Keratinocyte (primary cell): ENCODE results near the gene OR1F1. TPM values are rescaled to one million over a fixed set of nuclear protein-coding genes. Genes with fewer than 3 reads are reported as not detected.
"Not testable (repeated sequence)": the region's sequence is repeated elsewhere in the genome, so short reads cannot be mapped to it uniquely, and the experiment has no call there.

ENCODE experiments used
- DNase-seq: peaks from one replicate; pipeline ENCODE4 v3.0.0-alpha.2; 2011; ENCODE audit warnings: low read depth, missing footprints, low spot score
- FAIRE-seq: peaks from 2 replicates; lab custom pipeline; 2011; peaks lifted over from hg19 to GRCh38; lab: Jason Lieb, UNC
- H2AFZ ChIP-seq: 2 replicates; pipeline ENCODE4 v1.6.0; 2012; ENCODE audit warnings: low read length, control low read depth, inconsistent platforms; ENCODE audit not compliant: control insufficient read depth
- H3K27ac ChIP-seq: 2 replicates; pipeline ENCODE4 v1.5.1; 2011; ENCODE audit warnings: low read length; ENCODE audit not compliant: control insufficient read depth, insufficient read depth
- H3K27me3 ChIP-seq: 3 replicates; pipeline ENCODE4 v1.6.0; 2011; ENCODE audit warnings: low read length; ENCODE audit not compliant: control insufficient read depth, insufficient read depth; ENCODE audit errors: extremely low read depth
- H3K36me3 ChIP-seq, 2 experiments: 2 replicates in 1 of 2; 3 replicates in 1 of 2; pipeline ENCODE4 v1.5.1; 2011; ENCODE audit warnings: low read length in 2 of 2, mild to moderate bottlenecking in 1 of 2; ENCODE audit not compliant: control insufficient read depth in 2 of 2, insufficient read depth in 2 of 2; ENCODE audit errors: extremely low read depth in 1 of 2
- H3K4me1 ChIP-seq: 3 replicates; pipeline ENCODE4 v1.5.1; 2011; ENCODE audit warnings: low read length; ENCODE audit not compliant: control insufficient read depth, insufficient read depth; ENCODE audit errors: extremely low read depth
- H3K4me2 ChIP-seq: 3 replicates; pipeline ENCODE4 v1.6.0; 2011; ENCODE audit warnings: low read depth, low read length; ENCODE audit not compliant: control insufficient read depth, insufficient read depth; ENCODE audit errors: extremely low read depth
- H3K4me3 ChIP-seq, 3 experiments: fragments of 200-600 bp in 1 of 3; sonication (generic) in 1 of 3; 2 replicates in 2 of 3; 3 replicates in 1 of 3; pipeline ENCODE4 v1.5.1; 2011 to 2016; ENCODE audit warnings: low read length in 3 of 3, mild to moderate bottlenecking in 3 of 3, control low read depth in 2 of 3, inconsistent platforms in 1 of 3, low read depth in 1 of 3, mixed read lengths in 1 of 3, mixed run types in 1 of 3, moderate library complexity in 1 of 3; ENCODE audit not compliant: control insufficient read depth in 2 of 3, insufficient read depth in 2 of 3; ENCODE audit errors: extremely low read depth in 1 of 3
- H3K79me2 ChIP-seq: 2 replicates; pipeline ENCODE4 v1.6.0; 2012; ENCODE audit warnings: low read length; ENCODE audit not compliant: control insufficient read depth, insufficient read depth
- H3K9ac ChIP-seq: 3 replicates; pipeline ENCODE4 v1.6.0; 2011; ENCODE audit warnings: low read length; ENCODE audit not compliant: control insufficient read depth, insufficient read depth; ENCODE audit errors: extremely low read depth
- H3K9me1 ChIP-seq: 3 replicates; pipeline ENCODE4 v1.6.0; 2011; ENCODE audit warnings: low read length; ENCODE audit not compliant: control insufficient read depth, insufficient read depth; ENCODE audit errors: extremely low read depth
- H3K9me3 ChIP-seq: 2 replicates; pipeline ENCODE4 v1.5.1; 2012; ENCODE audit warnings: low read depth, low read length; ENCODE audit not compliant: control insufficient read depth
- H4K20me1 ChIP-seq: 3 replicates; pipeline ENCODE4 v1.6.0; 2011; ENCODE audit warnings: low read length; ENCODE audit not compliant: control insufficient read depth, insufficient read depth; ENCODE audit errors: extremely low read depth
- CTCF ChIP-seq, 3 experiments: IDR thresholded peaks in 1 of 3; conservative IDR thresholded peaks in 1 of 3; optimal IDR thresholded peaks in 1 of 3; 2 replicates in 2 of 3; 3 replicates in 1 of 3; pipeline versions ENCODE3 to v1.5.1; 2011; ENCODE audit warnings: low read length in 3 of 3, mild to moderate bottlenecking in 3 of 3, moderate library complexity in 2 of 3, control low read depth in 1 of 3, inconsistent platforms in 1 of 3; ENCODE audit not compliant: insufficient read depth in 2 of 3; ENCODE audit errors: extremely low read depth in 1 of 3
- EZH2 ChIP-seq: IDR thresholded peaks from one replicate; pipeline ENCODE4 v1.6.1; 2012; ENCODE audit warnings: inconsistent platforms, mild to moderate bottlenecking, low read length, moderate library complexity
- dilution Hi-C: fragments of 300-500 bp; cut with MboI; formaldehyde crosslinking; loops from one replicate; pipeline ENCODE4 v1.7.0; 2020; ENCODE audit warnings: low sequenced_read_pairs; ENCODE audit not compliant: extremely low pct_ligation_motif_present
- polyA plus RNA-seq, 5 experiments: library from polyadenylated mRNA; depleted of rRNA in 3 of 5; stranded (reverse) in 3 of 5; stranded (forward) in 1 of 5; unstranded in 1 of 5; fragments of >200 nt; gene quantifications; 1 replicate in 1 of 5; 2 replicates in 3 of 5; 3 replicates in 1 of 5; pipeline versions ENCODE4 v1.2.1 to v1.2.3, GENCODE V29; 2011 to 2012; ENCODE audit warnings: missing spikeins in 2 of 5, low read depth in 1 of 5, low replicate concordance in 1 of 5

The OR1F1 gene
- polyA plus RNA-seq, 1 donor (not counting 4 experiments of a cell fraction or from before 2014, with no cell fraction given), result 0.51 TPM

- Histone ChIP-seq H3K27me3 (no peaks in the 10 kb centered on the region), H3K36me3 (no peaks in the 10 kb centered on the region), H4K20me1 (no peaks in the 10 kb centered on the region), H3K4me1 (peaks cover 3% of the 10 kb centered on the region), H3K9me3 (no peaks in the 10 kb centered on the region), H3K4me2 (no peak overlapping the region), H3K27ac (no peak overlapping the region), H3K79me2 (no peaks in the 10 kb centered on the region), H3K9ac (no peak overlapping the region), H2AFZ (no peak overlapping the region), H3K9me1 (no peaks in the 10 kb centered on the region), H3K4me3 (no peak overlapping the region)
- TF ChIP-seq EZH2, result no peak
- no peak for TF ChIP-seq CTCF (optimal IDR thresholded peaks at IDR 0.05 in 1 of 3, IDR thresholded peaks at IDR 0.05 in 1 of 3, conservative IDR thresholded peaks at IDR 0.05 in 1 of 3; ENCODE audit: extremely low read depth in 1 of 3, insufficient read depth in 2 of 3, low read length in 3 of 3)
- DNase-seq, result no peak
- dilution Hi-C loops, result no loop called here
- FAIRE-seq, result no peak
Measured at GRCh38 chr16:3195975-3196374, 8.0 kb downstream of the OR1F1 start.

- dilution Hi-C loops, H3K27ac ChIP-seq, FAIRE-seq, H3K36me3 ChIP-seq, H3K9ac ChIP-seq, H3K79me2 ChIP-seq, H4K20me1 ChIP-seq, H2AFZ ChIP-seq, H3K9me1 ChIP-seq, H3K4me3 ChIP-seq, H3K9me3 ChIP-seq, H3K4me1 ChIP-seq, DNase-seq, H3K27me3 ChIP-seq, H3K4me2 ChIP-seq: not testable (repeated sequence)
Measured at GRCh38 chr16:3197694-3198333, 9.8 kb downstream of the OR1F1 start.
